CD4-positive, alpha-beta memory T cell (primary cell): ENCODE results near the gene UBLCP1. TPM values are rescaled to one million over a fixed set of nuclear protein-coding genes. Genes with fewer than 3 reads are reported as not detected.
"Not testable (repeated sequence)": the region's sequence is repeated elsewhere in the genome, so short reads cannot be mapped to it uniquely, and the experiment has no call there.

Experiments
- CTCF ChIA-PET: fragments of 350-600 bp; sonication (Branson Sonifier 250); formaldehyde crosslinking; loops from one replicate; lab custom pipeline; 2021; ENCODE audit warnings: inconsistent platforms; ENCODE audit not compliant: partially characterized antibody; lab: Charles Lee
- POLR2A ChIA-PET: fragments of 350-600 bp; sonication (Branson Sonifier 250); formaldehyde crosslinking; loops from one replicate; lab custom pipeline; 2021; ENCODE audit not compliant: partially characterized antibody; lab: Charles Lee
- DNase-seq, 5 donors: peaks; one replicate each; pipeline versions ENCODE4 v3.0.0 to v3.0.0-alpha.2; 2020 to 2022; ENCODE audit warnings: mixed read lengths in 1 of 5
- H3K27ac ChIP-seq: one replicate; pipeline ENCODE4 v1.7.0; 2013; ENCODE audit warnings: low read depth, low read length
- H3K27me3 ChIP-seq: 2 replicates; pipeline ENCODE4 v1.7.0; 2013; ENCODE audit warnings: mild to moderate bottlenecking, low read length, moderate library complexity; ENCODE audit not compliant: insufficient read depth
- H3K36me3 ChIP-seq: 2 replicates; pipeline ENCODE4 v1.7.0; 2013; ENCODE audit warnings: mild to moderate bottlenecking, low read length, moderate library complexity; ENCODE audit not compliant: insufficient read depth
- H3K4me1 ChIP-seq: 2 replicates; pipeline ENCODE4 v1.7.0; 2013; ENCODE audit warnings: mild to moderate bottlenecking, low read length, moderate library complexity; ENCODE audit not compliant: insufficient read depth
- H3K4me3 ChIP-seq, 2 donors: one replicate each; pipeline ENCODE4 v1.7.0; 2013; ENCODE audit warnings: low read length in 2 of 2, mild to moderate bottlenecking in 1 of 2
- H3K9me3 ChIP-seq, 2 donors: one replicate each; pipeline ENCODE4 v1.7.0; 2013; ENCODE audit warnings: low read length in 2 of 2, control low read depth in 1 of 2; ENCODE audit not compliant: control insufficient read depth in 1 of 2
- H3K27ac Mint-ChIP-seq, 7 donors: one replicate each; pipeline ENCODE4 v1.8.0; 2020 to 2021; ENCODE audit warnings: mixed read lengths in 7 of 7, mild to moderate bottlenecking in 6 of 7, inconsistent platforms in 3 of 7, moderate library complexity in 3 of 7
- H3K27me3 Mint-ChIP-seq, 2 donors: one replicate each; pipeline ENCODE4 v1.8.0; 2020 to 2021; ENCODE audit warnings: mixed read lengths in 2 of 2
- H3K36me3 Mint-ChIP-seq, 2 donors: one replicate each; pipeline ENCODE4 v1.8.0; 2020 to 2021; ENCODE audit warnings: mixed read lengths in 2 of 2, inconsistent platforms in 1 of 2, mild to moderate bottlenecking in 1 of 2
- H3K4me1 Mint-ChIP-seq, 4 donors: one replicate each; pipeline ENCODE4 v1.8.0; 2020 to 2021; ENCODE audit warnings: mixed read lengths in 4 of 4, mild to moderate bottlenecking in 1 of 4
- H3K4me3 Mint-ChIP-seq, 8 donors: one replicate each; pipeline ENCODE4 v1.8.0; 2020 to 2021; ENCODE audit warnings: mixed read lengths in 8 of 8, mild to moderate bottlenecking in 7 of 8, moderate library complexity in 6 of 8, inconsistent platforms in 3 of 8
- H3K9me3 Mint-ChIP-seq, 8 donors: one replicate each; pipeline ENCODE4 v1.8.0; 2020 to 2021; ENCODE audit warnings: mixed read lengths in 8 of 8, mild to moderate bottlenecking in 5 of 8, inconsistent platforms in 3 of 8, moderate library complexity in 1 of 8
- intact Hi-C: fragments of 100-400 bp; cut with micrococcal nuclease; formaldehyde crosslinking; loops from one replicate; pipeline ENCODE4 v1.15.1; 2023
- polyA plus RNA-seq, 2 donors: library from polyadenylated mRNA; unstranded; fragments of 300-500 nt; fragmentation: Illumina TruSeq; gene quantifications; one replicate each; pipeline ENCODE4 v1.2.3, GENCODE V29; 2021
- total RNA-seq, 2 experiments: library from RNA; stranded (reverse); gene quantifications; one replicate each; pipeline ENCODE4 v1.2.3, GENCODE V29; 2021

The UBLCP1 gene
- total and polyA plus RNA-seq, 4 experiments from 2014 or later, result 31.6 to 62.0 (median 42.5) TPM

DNA sequence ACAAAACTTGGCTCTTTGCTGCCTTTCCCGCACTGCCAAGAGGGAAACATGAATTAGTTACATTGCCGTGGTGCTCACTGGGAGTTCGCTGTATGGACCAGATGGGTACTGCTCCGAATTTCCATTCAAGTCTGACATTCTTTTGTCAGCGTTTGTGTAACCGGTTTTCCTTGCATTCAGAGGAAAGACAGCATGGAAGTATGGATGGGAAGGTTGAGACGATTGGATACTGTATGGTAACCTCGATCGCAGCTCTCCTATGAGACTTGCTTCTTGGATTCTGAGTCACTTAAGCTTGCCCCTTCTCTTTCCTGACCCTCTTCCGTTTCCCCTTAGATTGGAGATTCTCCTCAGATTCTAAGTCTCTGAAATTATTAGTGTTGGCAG lies 625 bp upstream of the UBLCP1 start:
- H3K4me3 ChIP-seq, result peak overlapping the region; percentile 67 to 75

DNA sequence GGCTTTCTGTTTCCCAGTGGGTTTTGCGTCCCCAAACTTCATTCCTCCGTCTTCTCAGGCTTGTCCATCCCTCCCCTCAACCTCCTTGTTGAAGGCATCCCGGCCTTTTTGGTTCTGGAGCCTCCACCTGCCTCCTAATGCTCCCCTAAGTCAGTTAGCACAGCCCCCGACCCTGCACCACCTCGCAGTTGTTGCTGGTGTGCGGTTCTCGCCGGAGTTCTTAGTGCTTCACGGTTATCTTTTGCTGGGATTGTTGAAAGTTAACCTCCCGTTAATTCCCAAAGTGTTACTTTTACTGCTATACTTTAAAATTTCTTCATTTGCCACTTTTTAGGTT lies 447 bp downstream of the UBLCP1 start:
- H3K27ac Mint-ChIP-seq, result peak overlapping the region; percentile 96 to 100 (median 99)
- H3K4me1 ChIP-seq, result peaks cover 33% of the 10 kb centered on the region
- no peaks in the 10 kb centered on the region for H3K36me3 ChIP-seq
- H3K4me3 Mint-ChIP-seq, result peak overlapping the region; percentile 98 to 99 (median 98)
- CTCF ChIA-PET, result interaction anchor here (0.8 to 1.6 kb wide), 5 partner anchors 13 to 180 kb away, joined by 3 to 5 read pairs (median 4); no protein-coding TSS in a partner anchor
- peak overlapping the region; percentile 89 for H3K27ac ChIP-seq
- peaks cover 38 to 70% (median 49%) of the 10 kb centered on the region in 4 donors for H3K4me1 Mint-ChIP-seq
- no peak for DNase-seq
- H3K27me3 ChIP-seq, result no peaks in the 10 kb centered on the region
- H3K9me3 Mint-ChIP-seq, result peaks cover 0 to 8% (median 3%) of the 10 kb centered on the region in 8 donors
- H3K4me3 ChIP-seq, result peak overlapping the region; percentile 67 to 75
- no peaks in the 10 kb centered on the region for H3K27me3 Mint-ChIP-seq
- H3K36me3 Mint-ChIP-seq, result peaks cover 26 to 40% of the 10 kb centered on the region in 2 donors
- no peaks in the 10 kb centered on the region for H3K9me3 ChIP-seq
- intact Hi-C loops, result loop anchor here (1.0 to 10.0 kb wide), 5 partner anchors 55 to 854 kb away; partner anchors contain the start of genes PWWP2A and TTC1
- POLR2A ChIA-PET, result interaction anchor here (0.8 to 2.5 kb wide), 6 partner anchors 11 to 149 kb away, joined by 3 to 15 read pairs (median 5); no protein-coding TSS in a partner anchor

More for the DNA sequence above, 625 bp upstream of the UBLCP1 start:
- intact Hi-C loops, result loop anchor here (5.0 to 10.0 kb wide), 3 partner anchors 150 to 855 kb away; partner anchors contain the start of genes PWWP2A and TTC1
- Mint-ChIP-seq H3K36me3 (peaks cover 21 to 29% of the 10 kb centered on the region in 2 donors), H3K27ac (peak overlapping the region; percentile 96 to 100 (median 99)), H3K9me3 (peaks cover 0 to 8% (median under 1%) of the 10 kb centered on the region in 8 donors), H3K4me1 (peaks cover 29 to 61% (median 41%) of the 10 kb centered on the region in 4 donors), H3K4me3 (peak overlapping the region; percentile 98 to 99 (median 98)), H3K27me3 (no peaks in the 10 kb centered on the region)
- Histone ChIP-seq H3K27me3 (no peaks in the 10 kb centered on the region), H3K27ac (peak overlapping the region; percentile 89), H3K36me3 (no peaks in the 10 kb centered on the region), H3K9me3 (no peaks in the 10 kb centered on the region), H3K4me1 (peaks cover 27% of the 10 kb centered on the region)
- CTCF ChIA-PET, result interaction anchor here (1.3 to 1.7 kb wide), 2 partner anchors 106 to 108 kb away, joined by 3 to 7 read pairs; no protein-coding TSS in a partner anchor
- DNase-seq, result peak in 1 of 5 donors; percentile 42
- POLR2A ChIA-PET, result interaction anchor here (0.8 to 2.8 kb wide), 13 partner anchors 11 to 747 kb away, joined by 3 to 29 read pairs (median 4); partner anchors contain the start of gene TTC1

DNA sequence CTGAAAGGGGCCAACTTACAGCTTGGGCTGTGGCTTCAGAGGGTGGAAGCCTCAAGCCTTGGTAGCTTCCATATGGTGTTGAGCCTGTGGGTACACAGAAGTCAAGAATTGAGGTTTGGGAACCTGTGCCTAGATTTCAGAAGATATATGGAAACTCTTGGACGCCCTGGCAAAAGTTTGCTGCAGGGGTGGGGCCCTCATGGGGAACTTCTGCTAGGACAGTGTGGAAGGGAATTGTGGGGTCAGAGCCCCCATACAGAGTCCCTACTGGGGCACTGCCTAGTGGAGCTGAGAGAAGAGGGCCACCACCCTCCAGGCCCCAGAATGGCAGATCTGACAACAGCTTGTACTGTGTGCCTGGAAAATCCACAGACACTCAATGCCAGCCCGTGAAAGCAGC lies 3.7 kb downstream of the UBLCP1 start:
- ChIA-PET POLR2A (interaction anchor here (1.2 to 2.1 kb wide), 3 partner anchors 50 to 59 kb away, joined by 3 to 13 read pairs (median 3); no protein-coding TSS in a partner anchor), CTCF (interaction anchor here (0.6 to 1.4 kb wide), 2 partner anchors 110 to 818 kb away, joined by 3 to 6 read pairs; no protein-coding TSS in a partner anchor)
- H3K9me3 Mint-ChIP-seq, H3K27me3 ChIP-seq, DNase-seq, H3K4me3 Mint-ChIP-seq, H3K27me3 Mint-ChIP-seq, H3K4me3 ChIP-seq, H3K36me3 ChIP-seq, H3K9me3 ChIP-seq, H3K27ac ChIP-seq: not testable (repeated sequence)
- peak overlapping the region in 2 of 7 donors; percentile 12 to 36 for H3K27ac Mint-ChIP-seq
- peaks cover 43 to 67% (median 55%) of the 10 kb centered on the region in 4 donors for H3K4me1 Mint-ChIP-seq
- intact Hi-C loops, result loop anchor here (10.0 kb wide), 1 partner anchor 738 kb away; the partner anchor contains the start of gene TTC1
- peaks cover 39% of the 10 kb centered on the region for H3K4me1 ChIP-seq
- peaks cover 41 to 58% of the 10 kb centered on the region in 2 donors for H3K36me3 Mint-ChIP-seq

DNA sequence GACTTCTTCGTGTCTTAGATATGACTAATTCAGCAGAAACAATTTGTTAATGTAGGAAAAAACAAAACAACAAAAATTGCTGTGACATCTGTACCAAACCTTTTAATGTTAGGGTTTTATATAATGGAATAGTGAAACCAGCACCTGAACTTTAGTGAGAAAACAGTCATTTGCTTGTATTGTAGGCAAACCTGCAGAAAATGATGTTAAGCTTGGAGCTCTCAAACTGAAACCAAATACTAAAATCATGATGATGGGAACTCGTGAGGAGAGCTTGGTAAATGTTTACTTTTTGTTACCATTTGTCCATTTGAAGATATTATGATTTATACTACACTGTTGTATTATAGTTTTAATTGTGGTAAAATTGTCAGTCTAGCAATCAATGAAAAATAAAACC lies 6.6 kb downstream of the UBLCP1 start:
- peak overlapping the region in 1 of 8 donors; percentile 12 for H3K4me3 Mint-ChIP-seq
- Histone ChIP-seq H3K36me3 (peaks cover 6% of the 10 kb centered on the region), H3K9me3 (no peaks in the 10 kb centered on the region), H3K27me3 (no peaks in the 10 kb centered on the region), H3K27ac (no peak overlapping the region), H3K4me1 (peaks cover 17% of the 10 kb centered on the region), H3K4me3 (no peak overlapping the region)
- POLR2A ChIA-PET, result no interaction called here
- peaks cover 30 to 48% (median 34%) of the 10 kb centered on the region in 4 donors for H3K4me1 Mint-ChIP-seq
- DNase-seq, result no peak
- CTCF ChIA-PET, result no interaction called here
- peaks cover 53 to 60% of the 10 kb centered on the region in 2 donors for H3K36me3 Mint-ChIP-seq
- intact Hi-C loops, result loop anchor here (10.0 kb wide), 1 partner anchor 735 kb away; the partner anchor contains the start of gene TTC1
- peak overlapping the region in 3 of 7 donors; percentile 60 to 65 (median 62) for H3K27ac Mint-ChIP-seq
- no peaks in the 10 kb centered on the region for H3K27me3 Mint-ChIP-seq
- peaks cover 0 to 7% (median 3%) of the 10 kb centered on the region in 8 donors for H3K9me3 Mint-ChIP-seq

DNA sequence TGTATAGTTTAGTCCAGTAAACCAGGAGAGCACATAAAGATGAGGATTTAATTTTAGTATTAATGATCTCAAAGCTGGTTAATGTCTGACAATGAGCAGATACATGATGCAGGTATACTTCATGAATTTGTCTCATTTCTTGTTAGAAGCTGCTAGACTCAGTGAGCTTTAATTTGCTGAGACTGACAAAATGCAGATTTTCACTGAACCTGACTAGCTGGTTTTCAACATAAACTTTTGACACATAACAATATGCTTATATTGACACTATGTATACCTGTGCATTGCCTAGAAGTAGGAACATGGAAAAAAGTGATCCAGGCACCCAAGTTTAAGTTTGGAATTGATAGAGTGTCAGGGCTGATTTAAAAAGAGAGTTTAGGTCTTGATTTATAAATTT lies 10.8 kb downstream of the UBLCP1 start:
- H3K27ac Mint-ChIP-seq, result peak overlapping the region in 3 of 7 donors; percentile 0 to 62 (median 15)
- no peaks in the 10 kb centered on the region for H3K27me3 ChIP-seq
- H3K4me1 ChIP-seq, result peaks cover 20% of the 10 kb centered on the region
- H3K4me3 ChIP-seq, result no peak overlapping the region
- no peaks in the 10 kb centered on the region for H3K27me3 Mint-ChIP-seq
- H3K36me3 ChIP-seq, result peaks cover 15% of the 10 kb centered on the region
- CTCF ChIA-PET, result interaction anchor here (0.7 to 1.8 kb wide), 3 partner anchors 117 to 839 kb away, joined by 3 to 8 read pairs (median 4); no protein-coding TSS in a partner anchor
- no peak overlapping the region for H3K27ac ChIP-seq
- peaks cover 13 to 32% (median 24%) of the 10 kb centered on the region in 4 donors for H3K4me1 Mint-ChIP-seq
- H3K9me3 ChIP-seq, result no peaks in the 10 kb centered on the region
- DNase-seq, result no peak
- POLR2A ChIA-PET, result interaction anchor here (0.6 to 1.4 kb wide), 6 partner anchors 11 to 635 kb away, joined by 3 to 4 read pairs (median 3); partner anchors contain the start of gene UBLCP1
- intact Hi-C loops, result no loop called here
- H3K36me3 Mint-ChIP-seq, result peaks cover 41 to 53% of the 10 kb centered on the region in 2 donors
- no peaks in the 10 kb centered on the region for H3K9me3 Mint-ChIP-seq
- no peak overlapping the region for H3K4me3 Mint-ChIP-seq

DNA sequence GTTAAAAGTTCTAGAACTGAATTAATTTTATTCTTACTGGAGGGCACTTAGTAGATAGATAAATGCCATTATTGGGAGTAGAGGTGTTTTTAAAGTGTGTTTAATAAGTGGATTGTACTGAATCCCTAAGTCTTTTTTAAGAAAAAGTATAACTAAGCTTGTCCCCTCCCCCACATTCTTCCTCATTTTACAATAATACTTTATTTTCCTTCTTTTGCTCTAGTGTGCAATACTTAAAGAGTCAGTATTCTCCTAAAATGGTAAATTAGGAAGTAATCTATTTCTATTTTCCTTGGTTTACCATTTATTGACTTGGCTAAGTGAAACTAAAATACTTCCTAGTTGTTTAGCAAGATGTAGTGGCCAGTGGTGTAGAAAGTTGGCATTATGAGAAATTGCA lies 11.6 kb downstream of the UBLCP1 start:
- no peaks in the 10 kb centered on the region for H3K9me3 ChIP-seq
- peaks cover 15% of the 10 kb centered on the region for H3K36me3 ChIP-seq
- Mint-ChIP-seq H3K27me3 (no peaks in the 10 kb centered on the region), H3K4me1 (peaks cover 8 to 25% (median 18%) of the 10 kb centered on the region in 4 donors), H3K36me3 (peaks cover 41 to 53% of the 10 kb centered on the region in 2 donors), H3K9me3 (no peaks in the 10 kb centered on the region), H3K27ac (peak overlapping the region in 1 of 7 donors; percentile 0), H3K4me3 (peak overlapping the region in 3 of 8 donors; percentile 3 to 41 (median 24))
- no peak overlapping the region for H3K4me3 ChIP-seq
- H3K4me1 ChIP-seq, result peaks cover 15% of the 10 kb centered on the region
- no peak overlapping the region for H3K27ac ChIP-seq
- ChIA-PET POLR2A (interaction anchor here (0.9 to 1.4 kb wide), 4 partner anchors 10 to 118 kb away, joined by 3 to 5 read pairs (median 4); partner anchors contain the start of gene UBLCP1), CTCF (interaction anchor here (1.5 to 1.8 kb wide), 2 partner anchors 118 to 713 kb away, joined by 4 to 8 read pairs; no protein-coding TSS in a partner anchor)
- H3K27me3 ChIP-seq, result no peaks in the 10 kb centered on the region
- no peak for DNase-seq
- intact Hi-C loops, result no loop called here
